Ishikawa (cell line): Measurements from ENCODE around the gene MAP3K2.
A peak's percentile ranks its signal among the peaks of the same experiment; 100 is the strongest.

Source experiments
- CEBPB ChIP-seq: IDR thresholded peaks from 2 replicates; pipeline ENCODE4 v1.6.1; 2012
- CREB1 ChIP-seq: IDR thresholded peaks from 2 replicates; pipeline ENCODE4 v1.6.1; 2012; ENCODE audit warnings: low read depth
- EGR1 ChIP-seq: IDR thresholded peaks from 2 replicates; pipeline ENCODE4 v1.6.1; 2012
- EP300 ChIP-seq: IDR thresholded peaks from 2 replicates; pipeline ENCODE4 v1.6.1; 2012; ENCODE audit warnings: borderline replicate concordance
- FOXM1 ChIP-seq: IDR thresholded peaks from 2 replicates; pipeline ENCODE4 v1.6.1; 2012; ENCODE audit warnings: low read depth, borderline replicate concordance
- NFIC ChIP-seq: IDR thresholded peaks from 2 replicates; pipeline ENCODE4 v1.6.1; 2012
- RAD21 ChIP-seq: IDR thresholded peaks from 2 replicates; pipeline ENCODE4 v1.6.1; 2012; ENCODE audit warnings: low read depth
- TAF1 ChIP-seq: IDR thresholded peaks from 2 replicates; pipeline ENCODE4 v1.6.1; 2012; ENCODE audit warnings: low read depth, mild to moderate bottlenecking
- TCF12 ChIP-seq: IDR thresholded peaks from 2 replicates; pipeline ENCODE4 v1.6.1; 2012; ENCODE audit warnings: low read depth
- TEAD4 ChIP-seq: IDR thresholded peaks from 2 replicates; pipeline ENCODE4 v1.6.1; 2012
- USF1 ChIP-seq: IDR thresholded peaks from 2 replicates; pipeline ENCODE4 v1.6.1; 2012
- YY1 ChIP-seq: IDR thresholded peaks from 2 replicates; pipeline ENCODE4 v1.6.1; 2012; ENCODE audit warnings: low read depth
- ZBTB7A ChIP-seq: IDR thresholded peaks from 2 replicates; pipeline ENCODE4 v1.6.1; 2012; ENCODE audit warnings: low read depth
- TF ChIP-seq, protein P1 (sequence below): IDR thresholded peaks from 2 replicates; pipeline ENCODE4 v1.6.1; 2012; ENCODE audit warnings: low read depth, mild to moderate bottlenecking
- TF ChIP-seq, protein P2 (sequence below): IDR thresholded peaks from 2 replicates; pipeline ENCODE4 v1.6.1; 2012

The MAP3K2 gene

DNA sequence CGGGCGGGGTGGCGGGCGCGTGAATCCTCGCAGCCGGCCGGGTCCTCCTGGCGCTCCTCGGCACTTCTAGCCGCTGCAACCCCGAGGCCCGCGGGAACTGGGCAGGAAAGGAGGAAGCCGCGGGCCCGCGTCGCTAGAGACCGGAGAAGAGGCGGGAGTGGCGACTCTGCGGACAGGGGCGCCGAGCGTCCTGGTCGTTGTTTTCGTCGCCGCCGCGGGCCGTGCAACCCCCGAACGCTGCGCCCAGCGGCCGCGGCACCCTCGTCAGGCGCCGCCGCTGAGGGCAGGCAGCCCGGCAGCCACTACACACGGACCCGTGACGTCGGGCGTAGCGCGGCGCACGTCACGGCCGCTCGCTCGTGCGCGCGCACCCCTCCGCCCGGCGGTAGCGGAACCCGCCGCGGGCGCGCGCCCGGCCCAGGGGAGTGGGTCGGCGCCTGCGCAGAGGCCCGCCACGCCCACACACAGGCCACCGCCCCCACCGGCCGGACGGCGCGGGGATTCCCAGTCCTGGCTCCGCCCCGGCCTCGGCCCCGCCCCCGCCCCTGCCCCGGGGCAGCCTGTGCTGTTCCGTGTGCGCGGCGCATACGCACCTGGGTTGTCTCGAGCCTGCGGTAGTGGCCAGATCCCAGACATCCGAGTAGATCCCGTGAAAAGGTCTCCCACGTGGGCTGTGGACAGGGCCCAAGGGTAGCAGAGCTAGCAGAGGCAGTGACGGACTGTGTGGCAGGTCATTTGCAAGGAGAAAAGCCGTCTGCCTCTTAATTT, at the start of gene MAP3K2:
Gene MAP3K2 (minus strand): TSS at position 321 of the 768 bp plus-strand sequence. CDS start 44,846 bp downstream, outside the sequence.
- peak; percentile 79 for TF ChIP-seq YY1
- TF ChIP-seq USF1, result 0 out of 2 replicates have a peak, but pooled peaks have one; percentile 16
- TF ChIP-seq, protein P1, sequence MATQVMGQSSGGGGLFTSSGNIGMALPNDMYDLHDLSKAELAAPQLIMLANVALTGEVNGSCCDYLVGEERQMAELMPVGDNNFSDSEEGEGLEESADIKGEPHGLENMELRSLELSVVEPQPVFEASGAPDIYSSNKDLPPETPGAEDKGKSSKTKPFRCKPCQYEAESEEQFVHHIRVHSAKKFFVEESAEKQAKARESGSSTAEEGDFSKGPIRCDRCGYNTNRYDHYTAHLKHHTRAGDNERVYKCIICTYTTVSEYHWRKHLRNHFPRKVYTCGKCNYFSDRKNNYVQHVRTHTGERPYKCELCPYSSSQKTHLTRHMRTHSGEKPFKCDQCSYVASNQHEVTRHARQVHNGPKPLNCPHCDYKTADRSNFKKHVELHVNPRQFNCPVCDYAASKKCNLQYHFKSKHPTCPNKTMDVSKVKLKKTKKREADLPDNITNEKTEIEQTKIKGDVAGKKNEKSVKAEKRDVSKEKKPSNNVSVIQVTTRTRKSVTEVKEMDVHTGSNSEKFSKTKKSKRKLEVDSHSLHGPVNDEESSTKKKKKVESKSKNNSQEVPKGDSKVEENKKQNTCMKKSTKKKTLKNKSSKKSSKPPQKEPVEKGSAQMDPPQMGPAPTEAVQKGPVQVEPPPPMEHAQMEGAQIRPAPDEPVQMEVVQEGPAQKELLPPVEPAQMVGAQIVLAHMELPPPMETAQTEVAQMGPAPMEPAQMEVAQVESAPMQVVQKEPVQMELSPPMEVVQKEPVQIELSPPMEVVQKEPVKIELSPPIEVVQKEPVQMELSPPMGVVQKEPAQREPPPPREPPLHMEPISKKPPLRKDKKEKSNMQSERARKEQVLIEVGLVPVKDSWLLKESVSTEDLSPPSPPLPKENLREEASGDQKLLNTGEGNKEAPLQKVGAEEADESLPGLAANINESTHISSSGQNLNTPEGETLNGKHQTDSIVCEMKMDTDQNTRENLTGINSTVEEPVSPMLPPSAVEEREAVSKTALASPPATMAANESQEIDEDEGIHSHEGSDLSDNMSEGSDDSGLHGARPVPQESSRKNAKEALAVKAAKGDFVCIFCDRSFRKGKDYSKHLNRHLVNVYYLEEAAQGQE, result no peak
- TF ChIP-seq, protein P2, sequence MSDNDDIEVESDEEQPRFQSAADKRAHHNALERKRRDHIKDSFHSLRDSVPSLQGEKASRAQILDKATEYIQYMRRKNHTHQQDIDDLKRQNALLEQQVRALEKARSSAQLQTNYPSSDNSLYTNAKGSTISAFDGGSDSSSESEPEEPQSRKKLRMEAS, result no peak; the same call in 1 of the 2 replicates
- TF ChIP-seq EP300, result peak; percentile 43; the same call in 1 of the 2 replicates
- TF ChIP-seq CREB1, result peak; percentile 82
- peak; percentile 48 for TF ChIP-seq TAF1
- peak; percentile 81 for TF ChIP-seq EGR1
- TF ChIP-seq FOXM1, result no peak
- 0 out of 2 replicates have a peak, but pooled peaks have one; percentile 14 for TF ChIP-seq NFIC

GRCh38 chr2:127437056-127437455, 49.3 kb upstream of the MAP3K2 start:
- TF ChIP-seq, protein P1, result no peak
- TF ChIP-seq, protein P2, result no peak
- TF ChIP-seq TCF12, result no peak
- TF ChIP-seq NFIC, result no peak
- no peak for TF ChIP-seq CREB1
- no peak for TF ChIP-seq FOXM1
- no peak for TF ChIP-seq USF1
- no peak for TF ChIP-seq ZBTB7A
- TF ChIP-seq CEBPB, result no peak
- no peak for TF ChIP-seq RAD21
- no peak for TF ChIP-seq TAF1

- TF ChIP-seq, protein P1, result no peak
- no peak for TF ChIP-seq EGR1
- no peak for TF ChIP-seq TEAD4
- TF ChIP-seq ZBTB7A, result no peak
- TF ChIP-seq CEBPB, result no peak
- no peak for TF ChIP-seq YY1
- TF ChIP-seq FOXM1, result no peak
- TF ChIP-seq CREB1, result no peak
- TF ChIP-seq TAF1, result no peak
- no peak for TF ChIP-seq EP300
- TF ChIP-seq NFIC, result no peak
- TF ChIP-seq RAD21, result no peak
- TF ChIP-seq TCF12, result no peak
- TF ChIP-seq USF1, result no peak
- TF ChIP-seq, protein P2, result no peak
Measured at GRCh38 chr2:127434515-127434914, 46.7 kb upstream of the MAP3K2 start.
